Activated T-helper 17 cell treated with anti-CD3 and anti-CD28 coated beads, Interleukin-2, amount 50 U/mL, for 72 hours (primary cell): ENCODE measurements around the gene SERPINA3. TPM values are rescaled to one million over a fixed set of nuclear protein-coding genes. Genes with fewer than 3 reads are reported as not detected.

Source experiments
- ATAC-seq: fragments of 150-1000 bp; cut with Tn5 transposase; replicated peaks from 2 replicates; pipeline ENCODE4 v1.10.0; 2021; ENCODE audit warnings: mild to moderate bottlenecking, moderate library complexity
- H3K27ac Mint-ChIP-seq: one replicate; pipeline ENCODE4 v1.8.0; 2022; ENCODE audit warnings: mixed read lengths
- H3K27me3 Mint-ChIP-seq: one replicate; pipeline ENCODE4 v1.8.0; 2022; ENCODE audit warnings: mixed read lengths
- H3K36me3 Mint-ChIP-seq: one replicate; pipeline ENCODE4 v1.8.0; 2022; ENCODE audit warnings: low read depth, mild to moderate bottlenecking, mixed read lengths
- H3K4me1 Mint-ChIP-seq: one replicate; pipeline ENCODE4 v1.8.0; 2022; ENCODE audit warnings: mixed read lengths
- H3K4me3 Mint-ChIP-seq: one replicate; pipeline ENCODE4 v1.8.0; 2022; ENCODE audit warnings: mild to moderate bottlenecking, mixed read lengths
- H3K9me3 Mint-ChIP-seq: one replicate; pipeline ENCODE4 v1.8.0; 2022; ENCODE audit warnings: mixed read lengths
- total RNA-seq, 2 donors: library from RNA; stranded (reverse); gene quantifications; one replicate each; pipeline ENCODE4 v1.2.3, GENCODE V29; 2022

Gene SERPINA3
- total RNA-seq = not detected

DNA sequence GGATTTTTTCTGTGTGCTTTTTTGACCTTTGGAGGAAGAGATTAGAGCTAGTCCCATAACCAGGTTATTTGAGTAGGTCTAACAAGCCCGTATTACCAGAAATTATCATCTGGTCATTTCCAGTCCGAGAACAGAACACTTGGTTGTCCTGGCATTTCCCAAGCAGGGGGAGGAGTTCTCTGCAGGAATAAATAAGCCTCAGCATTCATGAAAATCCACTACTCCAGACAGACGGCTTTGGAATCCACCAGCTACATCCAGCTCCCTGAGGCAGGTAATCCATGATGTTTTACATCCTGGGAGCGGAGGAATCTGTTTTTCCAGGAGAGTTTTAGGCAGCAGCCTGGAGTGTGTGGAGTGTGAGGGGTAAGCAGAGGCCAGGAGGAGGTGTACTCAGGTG lies at the start of gene SERPINA3:
Gene SERPINA3 (plus strand): TSS at position 218 of the 400 bp plus-strand sequence. CDS start 2,051 bp downstream, outside the sequence.
- H3K4me1 Mint-ChIP-seq = no peaks in the 10 kb centered on the region
- H3K36me3 Mint-ChIP-seq = no peaks in the 10 kb centered on the region
- H3K27me3 Mint-ChIP-seq = peaks cover 6% of the 10 kb centered on the region
- no peaks in the 10 kb centered on the region for H3K9me3 Mint-ChIP-seq
- no peak for ATAC-seq
- H3K4me3 Mint-ChIP-seq = no peak within 1 kb of the TSS
- no peak within 1 kb of the TSS for H3K27ac Mint-ChIP-seq

- Mint-ChIP-seq H3K4me1 (no peaks in the 10 kb centered on the region), H3K4me3 (no peak overlapping the region), H3K36me3 (no peaks in the 10 kb centered on the region), H3K27me3 (peaks cover 20% of the 10 kb centered on the region), H3K27ac (no peak overlapping the region), H3K9me3 (peaks cover 5% of the 10 kb centered on the region)
- ATAC-seq = no peak
Measured at GRCh38 chr14:94562941-94563883, 49.0 kb upstream of the SERPINA3 start.

DNA sequence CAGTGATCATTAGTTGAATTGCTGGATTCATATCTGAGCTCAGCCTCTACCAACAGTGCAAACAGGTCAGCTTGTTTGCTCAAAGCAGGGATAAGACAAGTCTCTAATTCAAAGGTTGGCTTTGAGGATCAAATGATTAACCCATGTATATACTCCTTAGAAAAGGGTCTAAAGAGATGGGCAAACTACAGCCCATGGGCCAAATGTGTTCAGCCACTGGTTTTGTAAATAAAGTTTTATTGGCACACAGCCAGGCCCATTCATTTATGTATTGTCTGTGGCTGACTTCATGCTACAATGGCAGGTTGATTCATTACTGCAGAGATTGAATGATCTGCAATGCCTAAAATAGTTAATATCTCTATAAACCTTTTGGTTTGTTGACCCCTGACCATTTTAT lies 47.8 kb upstream of the SERPINA3 start:
- Mint-ChIP-seq H3K27ac (no peak overlapping the region), H3K9me3 (peaks cover 5% of the 10 kb centered on the region), H3K27me3 (peaks cover 16% of the 10 kb centered on the region), H3K4me3 (no peak overlapping the region), H3K36me3 (no peaks in the 10 kb centered on the region), H3K4me1 (no peaks in the 10 kb centered on the region)
- ATAC-seq = no peak

GRCh38 chr14:94568186-94568585 lies 44.0 kb upstream of the SERPINA3 start:
- H3K27me3 Mint-ChIP-seq = peaks cover 16% of the 10 kb centered on the region

DNA sequence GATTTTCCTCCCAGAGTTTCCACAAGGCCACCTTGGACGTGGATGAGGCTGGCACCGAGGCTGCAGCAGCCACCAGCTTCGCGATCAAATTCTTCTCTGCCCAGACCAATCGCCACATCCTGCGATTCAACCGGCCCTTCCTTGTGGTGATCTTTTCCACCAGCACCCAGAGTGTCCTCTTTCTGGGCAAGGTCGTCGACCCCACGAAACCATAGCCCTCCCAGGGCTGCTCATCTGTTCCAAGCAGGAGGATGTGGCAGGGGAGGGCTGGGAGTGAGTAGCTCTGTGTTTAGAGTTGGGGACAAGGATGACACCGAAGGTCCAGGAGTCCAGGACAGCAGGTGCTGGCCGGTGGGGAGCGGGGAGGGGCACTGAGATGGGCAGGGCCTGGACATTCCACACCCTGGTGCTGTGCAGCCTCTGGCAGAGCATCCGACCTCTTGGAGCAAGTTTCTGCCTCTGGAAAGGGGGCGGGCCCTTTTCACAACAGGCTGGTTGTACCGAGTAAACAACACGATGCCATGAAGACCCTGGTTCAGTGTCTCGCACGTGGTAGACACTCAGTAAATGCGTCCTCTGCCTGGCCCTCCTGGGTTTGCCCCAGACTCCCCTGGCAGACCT lies 42.7 kb upstream of the SERPINA3 start:
- no peak overlapping the region for H3K27ac Mint-ChIP-seq
- H3K9me3 Mint-ChIP-seq = peaks cover 5% of the 10 kb centered on the region
- H3K4me3 Mint-ChIP-seq = no peak overlapping the region
- H3K4me1 Mint-ChIP-seq = no peaks in the 10 kb centered on the region
- H3K36me3 Mint-ChIP-seq = no peaks in the 10 kb centered on the region
- no peak for ATAC-seq
- peaks cover 13% of the 10 kb centered on the region for H3K27me3 Mint-ChIP-seq

More at GRCh38 chr14:94568186-94568585, 44.0 kb upstream of the SERPINA3 start:
- Mint-ChIP-seq H3K27ac (no peak overlapping the region), H3K4me1 (no peaks in the 10 kb centered on the region), H3K9me3 (peaks cover 5% of the 10 kb centered on the region), H3K36me3 (no peaks in the 10 kb centered on the region), H3K4me3 (no peak overlapping the region)
- no peak for ATAC-seq

GRCh38 chr14:94570002-94570400 lies 42.2 kb upstream of the SERPINA3 start:
- H3K9me3 Mint-ChIP-seq = peaks cover 5% of the 10 kb centered on the region
- ATAC-seq = no peak
- H3K27me3 Mint-ChIP-seq = peaks cover 13% of the 10 kb centered on the region
- no peaks in the 10 kb centered on the region for H3K36me3 Mint-ChIP-seq
- H3K4me3 Mint-ChIP-seq = no peak overlapping the region
- H3K4me1 Mint-ChIP-seq = no peaks in the 10 kb centered on the region
- no peak overlapping the region for H3K27ac Mint-ChIP-seq

DNA sequence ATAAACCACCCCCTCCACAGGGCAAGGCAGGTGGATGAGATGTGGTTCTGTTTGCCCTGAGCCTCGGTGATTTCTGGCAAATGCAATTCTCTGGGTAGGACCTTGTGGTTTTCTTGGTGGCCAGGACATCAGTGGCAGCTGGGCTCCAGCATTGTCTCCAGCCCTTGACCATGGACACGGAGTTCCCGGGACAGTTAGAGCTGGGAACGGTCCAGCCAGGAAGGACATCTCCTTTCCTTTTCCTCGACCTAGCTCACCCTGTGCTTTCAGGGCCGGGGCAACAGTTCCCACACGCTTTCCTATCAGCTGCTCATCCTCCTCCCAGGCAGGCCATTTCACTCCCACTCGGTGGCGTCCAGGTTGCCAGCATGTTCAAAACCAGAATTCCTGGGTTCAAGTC lies 41.8 kb upstream of the SERPINA3 start:
- Mint-ChIP-seq H3K4me1 (no peaks in the 10 kb centered on the region), H3K27me3 (peaks cover 13% of the 10 kb centered on the region), H3K27ac (no peak overlapping the region), H3K4me3 (no peak overlapping the region), H3K9me3 (peaks cover 5% of the 10 kb centered on the region), H3K36me3 (no peaks in the 10 kb centered on the region)
- no peak for ATAC-seq

GRCh38 chr14:94571395-94571794 lies 40.8 kb upstream of the SERPINA3 start:
- Mint-ChIP-seq H3K36me3 (no peaks in the 10 kb centered on the region), H3K4me1 (no peaks in the 10 kb centered on the region), H3K27me3 (peaks cover 8% of the 10 kb centered on the region), H3K4me3 (no peak overlapping the region), H3K9me3 (peaks cover 1% of the 10 kb centered on the region), H3K27ac (no peak overlapping the region)
- ATAC-seq = no peak

DNA sequence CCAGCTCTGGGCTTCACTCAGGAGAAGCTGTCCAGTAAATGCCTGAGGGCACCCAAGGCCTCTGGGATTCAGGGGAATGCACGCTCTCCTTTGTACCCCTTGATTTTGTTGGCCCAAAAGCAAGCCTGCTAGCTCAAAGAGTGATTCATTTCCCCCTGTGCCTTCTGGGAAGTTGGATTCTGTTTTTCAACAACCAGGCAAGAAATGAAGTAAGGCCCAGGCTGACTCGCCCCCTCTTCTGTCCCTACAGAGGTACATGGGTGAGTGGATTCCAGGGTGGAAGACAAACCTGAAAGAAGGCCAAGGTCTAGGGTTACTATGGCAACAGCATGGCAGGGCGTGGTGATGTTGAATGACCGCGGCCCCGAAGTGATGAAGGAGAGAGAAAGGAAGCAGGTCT lies 40.2 kb upstream of the SERPINA3 start:
- no peak for ATAC-seq
- Mint-ChIP-seq H3K27me3 (peaks cover 6% of the 10 kb centered on the region), H3K36me3 (no peaks in the 10 kb centered on the region), H3K4me3 (no peak overlapping the region), H3K9me3 (no peaks in the 10 kb centered on the region), H3K27ac (no peak overlapping the region), H3K4me1 (no peaks in the 10 kb centered on the region)

DNA sequence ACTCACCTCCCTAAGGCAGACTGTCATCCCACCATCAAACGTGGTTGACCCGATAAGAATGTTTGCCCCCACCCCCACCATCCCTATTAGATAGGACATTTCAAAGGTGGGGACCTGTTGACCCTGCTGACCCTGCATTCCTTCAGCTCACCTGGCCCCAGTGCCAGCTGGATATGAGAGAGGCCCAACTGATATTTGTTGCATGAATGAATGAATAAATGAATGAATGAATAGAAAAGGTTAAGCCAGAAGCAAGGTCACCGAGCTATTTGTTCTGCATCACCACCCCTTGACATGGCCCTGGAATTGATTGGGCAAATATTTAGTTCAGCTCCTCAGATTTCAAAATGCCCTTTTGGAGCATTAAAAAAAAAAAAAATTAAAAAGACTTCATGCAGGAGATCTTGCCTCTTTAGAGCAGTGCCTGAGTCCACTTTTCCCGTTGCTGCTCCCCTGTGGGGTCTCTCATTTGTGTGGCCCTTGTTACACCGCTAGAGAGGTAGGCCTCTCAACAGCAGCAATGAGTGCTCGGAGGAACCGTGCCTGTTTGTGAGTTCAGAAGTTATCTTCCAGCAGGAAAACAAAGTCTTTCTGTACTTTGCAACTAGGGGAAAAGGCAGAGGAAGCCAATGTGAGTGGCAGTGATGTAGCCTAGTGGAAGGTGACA lies 39.4 kb upstream of the SERPINA3 start:
- no peaks in the 10 kb centered on the region for H3K9me3 Mint-ChIP-seq
- no peaks in the 10 kb centered on the region for H3K36me3 Mint-ChIP-seq
- ATAC-seq = no peak
- H3K4me3 Mint-ChIP-seq = no peak overlapping the region
- H3K27ac Mint-ChIP-seq = no peak overlapping the region
- H3K4me1 Mint-ChIP-seq = no peaks in the 10 kb centered on the region
- peaks cover 3% of the 10 kb centered on the region for H3K27me3 Mint-ChIP-seq

GRCh38 chr14:94573475-94574277 lies 38.5 kb upstream of the SERPINA3 start:
- Mint-ChIP-seq H3K9me3 (no peaks in the 10 kb centered on the region), H3K4me3 (no peak overlapping the region), H3K27ac (no peak overlapping the region), H3K27me3 (peaks cover 3% of the 10 kb centered on the region), H3K36me3 (no peaks in the 10 kb centered on the region), H3K4me1 (no peaks in the 10 kb centered on the region)
- no peak for ATAC-seq

DNA sequence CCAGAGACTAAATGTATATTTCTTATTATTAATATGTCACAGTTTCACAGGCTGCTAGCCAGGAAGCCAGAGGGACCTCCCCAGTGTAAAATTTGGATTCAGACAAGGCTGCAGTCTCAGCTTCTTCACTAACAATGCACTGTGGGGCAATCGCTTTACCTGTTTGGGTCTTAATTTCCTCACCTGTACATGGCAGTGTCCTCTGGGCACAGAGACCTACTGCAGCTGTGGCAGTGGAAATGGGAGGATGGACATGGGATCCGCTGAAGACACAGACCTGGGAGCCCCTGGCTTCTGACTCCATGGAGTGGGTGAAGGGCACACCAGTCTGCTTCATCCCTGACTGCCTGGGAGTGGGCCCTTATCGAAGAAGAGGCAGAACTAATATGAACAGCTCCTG lies 37.9 kb upstream of the SERPINA3 start:
- Mint-ChIP-seq H3K27ac (no peak overlapping the region), H3K9me3 (no peaks in the 10 kb centered on the region), H3K4me1 (no peaks in the 10 kb centered on the region), H3K36me3 (no peaks in the 10 kb centered on the region), H3K27me3 (peaks cover 3% of the 10 kb centered on the region), H3K4me3 (no peak overlapping the region)
- no peak for ATAC-seq

DNA sequence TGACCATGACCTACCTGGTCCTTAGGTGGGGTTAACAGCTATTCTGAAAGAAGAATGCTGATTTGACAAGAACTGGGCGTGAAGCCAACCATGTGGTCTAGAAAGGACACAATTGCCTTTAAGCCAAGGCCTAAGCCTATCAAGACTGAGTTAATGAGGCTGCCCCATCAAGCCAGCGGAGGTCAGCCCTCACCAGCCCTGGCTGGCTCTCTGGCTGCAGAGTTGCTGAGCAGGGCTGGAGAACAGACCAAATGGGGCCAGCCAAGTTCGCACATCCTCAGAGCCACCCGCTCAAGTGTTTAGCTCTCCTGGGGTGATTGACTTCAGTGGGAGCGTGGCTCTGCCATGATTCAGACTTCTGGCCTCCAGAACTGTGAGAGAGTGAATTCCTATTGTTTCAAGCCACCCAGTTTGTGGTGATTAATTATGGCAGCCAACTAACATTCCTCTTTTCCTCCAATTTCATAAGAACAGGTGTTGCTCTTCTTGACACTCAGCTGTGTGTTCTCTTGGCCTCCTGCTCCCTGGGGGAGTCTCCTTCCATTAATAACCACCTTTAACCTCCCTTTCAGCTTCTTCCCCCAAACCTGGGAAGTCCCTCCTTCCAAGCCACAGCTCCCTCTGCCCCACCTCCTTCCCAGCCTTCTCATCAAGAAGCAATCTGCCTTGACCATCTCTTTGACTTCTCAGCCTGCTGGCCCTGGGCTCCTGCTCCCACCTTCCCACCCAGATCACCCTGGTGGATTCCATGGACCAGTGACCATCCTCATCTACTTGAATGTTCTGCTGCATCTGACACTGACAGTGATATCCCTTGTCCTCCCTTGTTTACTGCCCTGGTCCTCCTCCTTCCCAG lies 36.2 kb upstream of the SERPINA3 start:
- Mint-ChIP-seq H3K36me3 (no peaks in the 10 kb centered on the region), H3K9me3 (no peaks in the 10 kb centered on the region), H3K4me3 (no peak overlapping the region), H3K4me1 (no peaks in the 10 kb centered on the region), H3K27me3 (peaks cover 12% of the 10 kb centered on the region), H3K27ac (no peak overlapping the region)
- ATAC-seq = no peak
